Measurements from ENCODE around the gene C1QTNF12. TPM values are rescaled to one million over a fixed set of nuclear protein-coding genes. Genes with fewer than 3 reads are reported as not detected.

The C1QTNF12 gene
- total RNA-seq, 1 experiment from 2014 or later, result 4.4 TPM

GRCh38 chr1:1292851-1293250 is 46.3 kb upstream of the C1QTNF12 start:
- H3K18ac ChIP-seq (ENCODE audit: insufficient read length, low read depth, low read length), result no peak overlapping the region
- no peak for DNase-seq
- H4K91ac ChIP-seq (ENCODE audit: insufficient read length, low read depth, low read length), result no peak overlapping the region
- no peak overlapping the region for H2AFZ ChIP-seq (ENCODE audit: low read length)
- no peak for TF ChIP-seq CTCF (conservative IDR thresholded peaks at IDR 0.05)
- no peak overlapping the region for H3K23ac ChIP-seq (ENCODE audit: insufficient read length, low read depth, low read length)
- no peak overlapping the region for H2BK5ac ChIP-seq (ENCODE audit: insufficient read length, low read length)
- H2BK15ac ChIP-seq (ENCODE audit: low read depth, low read length), result no peak overlapping the region
- no peak overlapping the region for H2AK5ac ChIP-seq (ENCODE audit: insufficient read length, low read length)
- H2BK120ac ChIP-seq (ENCODE audit: low read depth, low read length, poor library complexity, severe bottlenecking), result no peak overlapping the region
- Mint-ChIP-seq H3K9me3 (peaks cover 2 to 10% of the 10 kb centered on the region in 2 experiments; a peak in 2 of 5 replicates), H3K36me3 (ENCODE audit: insufficient read depth in 1 of 3, low read depth in 3 of 3) (no peaks in the 10 kb centered on the region), H3K4me1 (peaks cover 0 to 9% of the 10 kb centered on the region in 2 experiments; a peak in 2 of 4 replicates), H3K4me3 (no peak overlapping the region), H3K27ac (no peak overlapping the region), H3K27me3 (ENCODE audit: low read depth) (peaks cover 2% of the 10 kb centered on the region)
- H3K27ac ChIP-seq (ENCODE audit: insufficient read length, low read depth, low read length), result no peak overlapping the region
- no peak overlapping the region for H2BK20ac ChIP-seq (ENCODE audit: low read depth, low read length, poor library complexity, severe bottlenecking)
- H3K23me2 ChIP-seq (ENCODE audit: insufficient read length, low read depth, low read length, poor library complexity, severe bottlenecking), result peaks cover 4% of the 10 kb centered on the region
- no peak overlapping the region for H3K14ac ChIP-seq (ENCODE audit: insufficient read depth, low read length)
- no peaks in the 10 kb centered on the region for H3K4me1 ChIP-seq (ENCODE audit: insufficient read depth, low read length)
- no peaks in the 10 kb centered on the region for H4K20me1 ChIP-seq (ENCODE audit: control insufficient read depth, insufficient read depth, insufficient read length)
- H3K4me2 ChIP-seq (ENCODE audit: insufficient read depth, insufficient read length, low read length), result no peak overlapping the region
- no peak overlapping the region for H2BK12ac ChIP-seq (ENCODE audit: insufficient read length, low read depth, low read length)
- H3K9me3 ChIP-seq (ENCODE audit: control insufficient read depth, low read depth, low read length), result no peaks in the 10 kb centered on the region
- WGBS (ENCODE audit: extremely low coverage, insufficient read length, low lambda C conversion rate), result no CpG with 5 or more reads among the region's 18 CpGs
- H3T11ph ChIP-seq (ENCODE audit: low read length), result no peak overlapping the region
- no peak overlapping the region for H3K56ac ChIP-seq (ENCODE audit: insufficient read length, low read depth, low read length)
- no peaks in the 10 kb centered on the region for H3K79me1 ChIP-seq (ENCODE audit: insufficient read depth, low read depth, low read length, poor library complexity, severe bottlenecking)
- no peak overlapping the region for H4K8ac ChIP-seq (replicated peaks; ENCODE audit: insufficient read length, low read depth, low read length)
- no peak overlapping the region for H4K5ac ChIP-seq (ENCODE audit: insufficient read length, low read depth, low read length)
- no peak overlapping the region for H3K4ac ChIP-seq (ENCODE audit: low read depth, low read length)
- no peak overlapping the region for H3K9ac ChIP-seq (ENCODE audit: extremely low read depth, insufficient read length, low read length)
- no peaks in the 10 kb centered on the region for H3K79me2 ChIP-seq (ENCODE audit: insufficient read depth, low read length)
- no peaks in the 10 kb centered on the region for H3K27me3 ChIP-seq (ENCODE audit: insufficient read depth, low read length)
